HEK293 (cell line): Measurements from ENCODE around the gene BAZ2B.

Experiments
- ZNF138 ChIP-seq: fragments of 450-650 bp; formaldehyde crosslinking; IDR thresholded peaks from 2 replicates; pipeline ENCODE4 v1.5.1; 2016; ENCODE audit warnings: missing biosample characterization, missing genetic modification characterization, borderline replicate concordance
- ZNF621 ChIP-seq: fragments of 450-650 bp; formaldehyde crosslinking; IDR thresholded peaks from 2 replicates; pipeline ENCODE4 v1.5.1; 2017; ENCODE audit warnings: missing biosample characterization, missing genetic modification characterization
- TF ChIP-seq, protein P1 (sequence below): fragments of 450-650 bp; formaldehyde crosslinking; IDR thresholded peaks from 2 replicates; pipeline ENCODE4 v1.5.1; 2016; ENCODE audit warnings: missing biosample characterization, missing genetic modification characterization
- TF ChIP-seq, protein P2 (sequence below): fragments of 450-650 bp; formaldehyde crosslinking; IDR thresholded peaks from 2 replicates; pipeline ENCODE4 v1.5.1; 2016; ENCODE audit warnings: missing biosample characterization, missing genetic modification characterization

DNA sequence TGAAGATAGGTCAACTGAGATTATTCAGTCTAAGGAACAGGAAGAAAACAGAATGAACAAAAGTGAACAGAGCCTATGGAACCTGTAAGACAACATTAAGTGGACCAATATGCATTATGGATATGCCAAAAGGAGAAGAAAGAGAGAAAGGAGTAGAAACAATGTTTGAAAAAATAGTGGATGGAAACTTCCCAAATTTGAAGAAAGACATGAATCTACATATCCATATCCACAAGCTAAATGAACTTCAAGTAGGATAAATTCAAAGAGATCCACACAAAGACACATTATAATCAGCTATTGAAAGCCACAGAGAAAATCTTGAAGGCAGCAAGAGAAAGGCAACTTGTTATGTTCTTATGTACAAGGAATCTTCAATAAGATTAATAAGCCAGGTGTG is 74.2 kb downstream of the BAZ2B start:
- TF ChIP-seq, protein P1, sequence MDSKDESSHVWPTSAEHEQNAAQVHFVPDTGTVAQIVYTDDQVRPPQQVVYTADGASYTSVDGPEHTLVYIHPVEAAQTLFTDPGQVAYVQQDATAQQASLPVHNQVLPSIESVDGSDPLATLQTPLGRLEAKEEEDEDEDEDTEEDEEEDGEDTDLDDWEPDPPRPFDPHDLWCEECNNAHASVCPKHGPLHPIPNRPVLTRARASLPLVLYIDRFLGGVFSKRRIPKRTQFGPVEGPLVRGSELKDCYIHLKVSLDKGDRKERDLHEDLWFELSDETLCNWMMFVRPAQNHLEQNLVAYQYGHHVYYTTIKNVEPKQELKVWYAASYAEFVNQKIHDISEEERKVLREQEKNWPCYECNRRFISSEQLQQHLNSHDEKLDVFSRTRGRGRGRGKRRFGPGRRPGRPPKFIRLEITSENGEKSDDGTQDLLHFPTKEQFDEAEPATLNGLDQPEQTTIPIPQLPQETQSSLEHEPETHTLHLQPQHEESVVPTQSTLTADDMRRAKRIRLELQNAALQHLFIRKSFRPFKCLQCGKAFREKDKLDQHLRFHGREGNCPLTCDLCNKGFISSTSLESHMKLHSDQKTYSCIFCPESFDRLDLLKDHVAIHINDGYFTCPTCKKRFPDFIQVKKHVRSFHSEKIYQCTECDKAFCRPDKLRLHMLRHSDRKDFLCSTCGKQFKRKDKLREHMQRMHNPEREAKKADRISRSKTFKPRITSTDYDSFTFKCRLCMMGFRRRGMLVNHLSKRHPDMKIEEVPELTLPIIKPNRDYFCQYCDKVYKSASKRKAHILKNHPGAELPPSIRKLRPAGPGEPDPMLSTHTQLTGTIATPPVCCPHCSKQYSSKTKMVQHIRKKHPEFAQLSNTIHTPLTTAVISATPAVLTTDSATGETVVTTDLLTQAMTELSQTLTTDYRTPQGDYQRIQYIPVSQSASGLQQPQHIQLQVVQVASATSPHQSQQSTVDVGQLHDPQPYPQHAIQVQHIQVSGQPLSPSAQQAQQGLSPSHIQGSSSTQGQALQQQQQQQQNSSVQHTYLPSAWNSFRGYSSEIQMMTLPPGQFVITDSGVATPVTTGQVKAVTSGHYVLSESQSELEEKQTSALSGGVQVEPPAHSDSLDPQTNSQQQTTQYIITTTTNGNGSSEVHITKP = no peak
- TF ChIP-seq ZNF621 = no peak
- TF ChIP-seq ZNF138 (tag by site-specific recombination) = no peak
- TF ChIP-seq, protein P2, sequence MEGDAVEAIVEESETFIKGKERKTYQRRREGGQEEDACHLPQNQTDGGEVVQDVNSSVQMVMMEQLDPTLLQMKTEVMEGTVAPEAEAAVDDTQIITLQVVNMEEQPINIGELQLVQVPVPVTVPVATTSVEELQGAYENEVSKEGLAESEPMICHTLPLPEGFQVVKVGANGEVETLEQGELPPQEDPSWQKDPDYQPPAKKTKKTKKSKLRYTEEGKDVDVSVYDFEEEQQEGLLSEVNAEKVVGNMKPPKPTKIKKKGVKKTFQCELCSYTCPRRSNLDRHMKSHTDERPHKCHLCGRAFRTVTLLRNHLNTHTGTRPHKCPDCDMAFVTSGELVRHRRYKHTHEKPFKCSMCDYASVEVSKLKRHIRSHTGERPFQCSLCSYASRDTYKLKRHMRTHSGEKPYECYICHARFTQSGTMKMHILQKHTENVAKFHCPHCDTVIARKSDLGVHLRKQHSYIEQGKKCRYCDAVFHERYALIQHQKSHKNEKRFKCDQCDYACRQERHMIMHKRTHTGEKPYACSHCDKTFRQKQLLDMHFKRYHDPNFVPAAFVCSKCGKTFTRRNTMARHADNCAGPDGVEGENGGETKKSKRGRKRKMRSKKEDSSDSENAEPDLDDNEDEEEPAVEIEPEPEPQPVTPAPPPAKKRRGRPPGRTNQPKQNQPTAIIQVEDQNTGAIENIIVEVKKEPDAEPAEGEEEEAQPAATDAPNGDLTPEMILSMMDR = no peak
